GM12873 (cell line): ENCODE data around the gene APOL1.

Source experiments
- CTCF ChIP-seq: IDR thresholded peaks from 2 replicates; pipeline ENCODE4 v1.5.1; 2012; ENCODE audit warnings: low read depth, mild to moderate bottlenecking, moderate library complexity, low read length, control low read depth; ENCODE audit not compliant: insufficient read depth; ENCODE audit errors: missing control alignments

The APOL1 gene

GRCh38 chr22:36285545-36285944 lies 32.6 kb downstream of the APOL1 start:
- no peak for TF ChIP-seq CTCF

- TF ChIP-seq CTCF, result peak; percentile 98
Measured at GRCh38 chr22:36286096-36286957, 33.4 kb downstream of the APOL1 start.

GRCh38 chr22:36287881-36288515 lies 35.1 kb downstream of the APOL1 start:
- TF ChIP-seq CTCF, result no peak

- TF ChIP-seq CTCF, result no peak
Measured at GRCh38 chr22:36288571-36289405, 35.9 kb downstream of the APOL1 start.

- TF ChIP-seq CTCF, result no peak
Measured at GRCh38 chr22:36289406-36289870, 36.5 kb downstream of the APOL1 start.

GRCh38 chr22:36291831-36292740 lies 39.2 kb downstream of the APOL1 start:
- no peak for TF ChIP-seq CTCF
